Ramos (cell line): ENCODE results near the gene MPRIP.

Source experiments
- in situ Hi-C: fragments of 300-500 bp; cut with MboI; formaldehyde crosslinking; loops from one replicate; pipeline ENCODE4 v1.14.3; 2022; ENCODE audit warnings: low sequenced_read_pairs; ENCODE audit not compliant: unreplicated experiment

The MPRIP gene

GRCh38 chr17:17081304-17081940 lies 39.2 kb downstream of the MPRIP start:
- in situ Hi-C loops = no loop called here

GRCh38 chr17:17082878-17083277 lies 40.6 kb downstream of the MPRIP start:
- in situ Hi-C loops = no loop called here

GRCh38 chr17:17084317-17084835 lies 42.1 kb downstream of the MPRIP start:
- in situ Hi-C loops = no loop called here

- in situ Hi-C loops = no loop called here
Observed at GRCh38 chr17:17084941-17085340, 42.7 kb downstream of the MPRIP start.

GRCh38 chr17:17086585-17086984 lies 44.3 kb downstream of the MPRIP start:
- in situ Hi-C loops = no loop called here

GRCh38 chr17:17087424-17088015 lies 45.3 kb downstream of the MPRIP start:
- in situ Hi-C loops = no loop called here

- in situ Hi-C loops = no loop called here
Observed at GRCh38 chr17:17088086-17088485, 45.8 kb downstream of the MPRIP start.

GRCh38 chr17:17088541-17089525 lies 46.6 kb downstream of the MPRIP start:
- in situ Hi-C loops = no loop called here

- in situ Hi-C loops = no loop called here
Observed at GRCh38 chr17:17089796-17090641, 47.8 kb downstream of the MPRIP start.

GRCh38 chr17:17090642-17091103 lies 48.4 kb downstream of the MPRIP start:
- in situ Hi-C loops = no loop called here

- in situ Hi-C loops = no loop called here
Observed at GRCh38 chr17:17091276-17091675, 49.0 kb downstream of the MPRIP start.

- in situ Hi-C loops = no loop called here
Observed at GRCh38 chr17:17091856-17092756, 49.8 kb downstream of the MPRIP start.

- in situ Hi-C loops = no loop called here
Observed at GRCh38 chr17:17093764-17094163, 51.5 kb downstream of the MPRIP start.

GRCh38 chr17:17096438-17097178 lies 54.4 kb downstream of the MPRIP start:
- in situ Hi-C loops = no loop called here

GRCh38 chr17:17097763-17098345 lies 55.6 kb downstream of the MPRIP start:
- in situ Hi-C loops = no loop called here

GRCh38 chr17:17098551-17099179 lies 56.4 kb downstream of the MPRIP start:
- in situ Hi-C loops = no loop called here

- in situ Hi-C loops = no loop called here
Observed at GRCh38 chr17:17102176-17102575, 59.9 kb downstream of the MPRIP start.
